Sigmoid colon (tissue), 4 donors: ENCODE data around the gene GLRA3.

ENCODE experiments used
- CTCF ChIP-seq, 4 experiments: fragments of 450-650 bp in 3 of 4; fragments of 200-600 bp in 1 of 4; IDR thresholded peaks; one replicate each; pipeline ENCODE4 v1.5.1; 2016 to 2019; ENCODE audit warnings: antibody characterized with exemption in 4 of 4, mild to moderate bottlenecking in 3 of 4, moderate library complexity in 2 of 4
- EP300 ChIP-seq, 4 donors: sonication (generic); formaldehyde crosslinking; IDR thresholded peaks; one replicate each; pipeline ENCODE4 v1.6.1; 2017; ENCODE audit warnings: antibody characterized with exemption in 4 of 4
- POLR2A ChIP-seq, 2 donors: fragments of 450-650 bp; IDR thresholded peaks; one replicate each; pipeline ENCODE4 v1.6.1; 2016; ENCODE audit warnings: antibody characterized with exemption in 2 of 2, mild to moderate bottlenecking in 2 of 2, moderate library complexity in 2 of 2
- POLR2AphosphoS5 ChIP-seq, 4 donors: sonication (generic); formaldehyde crosslinking; IDR thresholded peaks; one replicate each; pipeline ENCODE4 v1.6.1; 2017; ENCODE audit warnings: antibody characterized with exemption in 4 of 4

GRCh38 chr4:174808119-174808518, 20.9 kb downstream of the GLRA3 start:
- TF ChIP-seq CTCF (IDR thresholded peaks at IDR 0.05) (no peak), POLR2AphosphoS5 (IDR thresholded peaks at IDR 0.05) (no peak), POLR2A (IDR thresholded peaks at IDR 0.05) (no peak), EP300 (IDR thresholded peaks at IDR 0.05) (no peak)
